GM18507 (cell line): ENCODE data around the gene SLC29A4.
"Not testable (repeated sequence)": the region's sequence is repeated elsewhere in the genome, so short reads cannot be mapped to it uniquely, and the experiment has no call there.

Source experiments
- DNase-seq: peaks from one replicate; pipeline ENCODE4 v3.0.0; 2011; ENCODE audit warnings: low read depth; ENCODE audit not compliant: insufficient read length; ENCODE audit errors: extremely low spot score
- FAIRE-seq: peaks from 2 replicates; lab custom pipeline; 2011; peaks lifted over from hg19 to GRCh38; lab: Jason Lieb, UNC

Gene SLC29A4

DNA sequence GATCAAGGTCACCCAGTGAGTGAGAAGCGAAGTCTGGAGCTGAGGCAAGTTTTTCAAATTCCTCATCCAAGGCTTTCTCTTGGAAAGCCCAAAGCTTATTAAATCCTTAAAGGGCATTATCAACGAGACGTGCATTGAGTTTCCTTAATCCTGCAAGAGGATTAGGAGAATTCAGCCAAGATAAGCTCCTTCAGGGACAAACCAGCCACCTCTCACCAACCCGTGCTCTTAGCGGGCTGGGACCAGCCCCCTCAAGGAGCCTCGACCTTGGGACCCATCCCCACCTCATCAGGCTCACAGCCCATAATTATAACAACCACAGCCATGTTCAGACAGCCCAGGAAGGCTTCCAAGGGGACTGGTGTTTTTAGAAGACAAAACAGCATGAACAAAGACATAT lies 12.0 kb upstream of the SLC29A4 start:
- DNase-seq (no peak), FAIRE-seq (no peak)

DNA sequence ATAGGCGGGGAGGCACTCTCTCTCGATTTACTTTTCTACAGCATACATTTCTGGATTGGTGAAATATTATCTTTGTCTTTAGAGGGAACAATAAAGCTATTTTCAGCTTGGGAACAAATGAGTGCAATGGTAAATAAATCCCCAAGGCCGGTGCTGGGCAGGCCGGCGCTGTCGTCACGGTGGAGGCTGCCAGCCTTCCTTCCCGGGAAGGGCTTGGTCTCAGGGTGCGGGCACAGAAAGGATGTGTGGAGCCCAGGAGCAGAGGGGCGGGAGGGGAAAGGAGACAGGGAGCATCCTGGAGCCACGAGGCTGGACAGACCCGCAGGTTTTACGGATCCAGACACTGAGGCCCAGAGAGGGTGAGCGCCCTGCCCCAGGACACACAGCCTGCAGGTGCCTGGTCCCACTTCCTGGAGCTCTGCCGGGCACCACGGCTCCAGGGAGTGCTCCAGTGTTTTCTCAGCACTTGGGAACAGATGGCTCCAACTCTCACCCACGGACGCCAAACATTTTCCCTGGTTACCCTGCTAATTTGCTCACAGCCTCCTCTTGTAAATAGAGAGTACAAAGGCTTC lies 8.8 kb upstream of the SLC29A4 start:
- DNase-seq, FAIRE-seq: not testable (repeated sequence)

DNA sequence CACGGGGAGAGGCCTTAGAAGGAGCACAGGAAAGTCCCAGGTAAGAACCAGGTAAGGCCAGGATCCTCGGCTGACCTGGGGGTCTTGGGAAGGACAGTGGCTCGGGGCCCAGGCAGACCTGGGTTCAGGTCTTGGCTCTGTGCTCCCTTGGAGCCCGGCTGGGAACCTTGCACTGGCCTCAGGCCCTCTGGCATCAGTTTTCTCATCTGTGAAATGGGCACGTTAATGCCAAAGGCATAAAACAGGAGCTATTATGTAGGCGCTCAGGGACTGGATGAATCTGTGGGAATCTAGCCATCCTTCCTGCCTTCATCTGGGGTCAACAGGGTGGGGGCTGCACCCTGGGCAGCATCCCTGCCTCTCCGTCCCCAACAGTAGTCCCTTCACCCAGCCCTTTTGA lies 8.3 kb upstream of the SLC29A4 start:
- FAIRE-seq (no peak), DNase-seq (no peak)

DNA sequence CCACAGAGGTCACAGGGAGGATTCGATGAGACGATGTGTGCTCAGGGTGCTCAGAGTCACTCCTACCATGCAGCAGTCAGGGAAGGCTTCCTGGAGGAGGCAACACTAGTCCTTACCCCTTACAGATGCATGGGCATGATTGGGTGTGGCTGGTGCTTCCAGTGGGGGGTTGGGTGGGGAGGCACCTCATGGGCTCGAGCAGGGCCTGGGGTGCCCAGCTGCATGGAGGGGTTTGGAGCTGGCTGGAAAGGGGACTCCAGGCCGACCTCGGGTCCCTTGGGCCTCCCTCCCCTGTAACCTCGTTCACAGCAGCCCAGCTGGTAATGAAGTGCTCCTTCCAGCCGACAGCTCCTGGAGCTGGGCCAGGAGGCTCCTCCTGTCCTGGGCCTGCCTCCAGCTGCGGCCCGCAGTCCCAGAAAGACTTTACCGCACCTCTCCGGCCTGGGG lies 7.7 kb upstream of the SLC29A4 start:
- not testable (repeated sequence) for FAIRE-seq, DNase-seq

DNA sequence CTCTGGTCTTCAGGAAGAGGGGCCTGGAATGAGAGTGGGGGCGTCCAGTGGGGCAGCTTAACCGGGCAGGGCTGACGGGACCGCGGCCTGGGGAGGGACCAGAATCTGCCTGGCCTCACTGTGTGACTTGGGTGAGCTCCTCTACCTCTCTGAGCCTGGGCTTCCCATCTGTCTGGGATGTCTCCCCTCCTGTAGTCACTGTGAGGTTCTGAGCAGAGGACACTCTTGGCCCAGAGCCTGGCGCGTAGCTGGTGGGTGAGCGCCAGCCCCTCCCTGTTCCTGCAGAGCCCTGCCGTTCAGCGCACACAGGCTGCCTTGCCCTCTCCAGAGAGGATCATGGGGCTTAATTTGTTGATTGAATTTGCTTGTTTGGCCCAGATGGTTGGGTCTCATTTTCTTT lies 7.2 kb upstream of the SLC29A4 start:
- not testable (repeated sequence) for FAIRE-seq, DNase-seq

DNA sequence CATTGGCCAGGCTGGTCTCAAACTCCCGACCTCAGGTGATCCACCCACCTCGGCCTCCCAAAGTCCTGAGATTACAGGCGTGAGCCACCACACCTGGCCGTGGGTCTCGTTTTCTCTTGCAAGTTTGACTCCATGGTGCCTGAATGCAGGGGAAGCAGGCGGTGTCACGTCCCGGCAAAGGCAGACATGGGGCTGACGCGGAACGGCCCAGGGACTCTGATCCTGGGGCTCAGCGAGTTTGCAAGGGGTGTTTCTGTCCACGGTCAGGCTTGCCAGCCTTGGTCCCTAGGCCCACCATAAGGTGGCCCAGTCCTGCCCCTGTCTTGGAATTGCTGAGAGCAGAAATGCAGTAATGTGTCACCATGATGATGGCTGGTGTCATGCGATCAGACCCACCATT lies 6.6 kb upstream of the SLC29A4 start:
- FAIRE-seq, DNase-seq: not testable (repeated sequence)

DNA sequence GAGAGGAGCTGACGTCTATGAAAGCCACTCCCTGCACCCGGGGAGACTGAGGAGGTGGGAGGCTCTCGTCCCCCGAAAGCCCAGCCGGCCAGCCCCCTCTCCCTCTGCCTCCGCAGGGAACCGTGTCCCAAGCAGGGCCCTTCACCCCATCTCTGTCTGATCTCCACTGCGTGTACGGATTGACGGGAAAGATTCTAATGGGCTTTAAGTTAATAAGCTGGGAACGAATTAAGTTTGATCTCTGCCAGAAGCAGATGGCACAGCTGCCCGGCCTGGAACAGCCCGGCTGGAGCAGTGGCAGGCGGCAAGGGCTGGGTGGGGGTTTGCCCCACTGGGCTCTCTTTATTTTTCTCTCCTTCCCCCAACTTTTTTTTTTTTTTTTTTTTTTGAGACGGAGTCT lies 6.1 kb upstream of the SLC29A4 start:
- no peak for DNase-seq
- no peak for FAIRE-seq

DNA sequence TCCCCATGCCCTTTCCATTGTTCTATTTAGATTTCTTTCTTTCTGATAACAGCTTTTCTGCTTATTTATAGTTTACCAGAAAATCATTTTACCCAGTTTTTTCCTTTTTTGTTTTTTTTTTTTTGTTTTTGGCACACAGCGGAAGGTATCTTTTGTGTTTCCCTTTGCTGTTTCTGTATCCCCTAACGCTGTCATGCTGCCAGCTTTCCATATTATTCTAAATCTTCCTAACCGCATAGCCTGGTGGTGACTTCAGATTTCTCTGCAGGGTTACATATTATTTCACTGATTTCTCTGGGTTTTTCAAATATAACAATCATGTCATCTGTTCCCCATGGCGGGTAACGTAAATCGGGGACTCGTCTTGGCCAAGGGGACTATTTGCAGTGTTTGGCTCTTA lies 4.0 kb upstream of the SLC29A4 start:
- no peak for FAIRE-seq

DNA sequence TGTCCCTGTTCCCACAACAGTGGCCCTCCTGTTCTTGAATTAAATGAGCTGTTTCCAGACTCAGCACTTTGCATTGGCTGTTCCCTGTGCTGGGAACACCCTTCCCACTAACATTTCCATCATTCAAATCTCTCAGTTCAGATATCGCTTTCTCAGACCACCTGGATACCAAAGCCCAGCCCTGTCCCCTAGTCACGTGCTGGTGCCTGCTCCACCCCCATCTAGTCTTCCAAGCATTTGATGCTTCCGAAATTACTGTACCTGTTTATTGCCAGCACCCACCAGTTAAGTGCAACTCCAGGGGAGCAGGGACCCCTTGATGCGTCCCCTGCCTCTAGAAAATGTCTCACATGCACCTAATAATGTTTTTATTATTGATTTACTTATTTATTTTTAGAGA lies 3.0 kb upstream of the SLC29A4 start:
- no peak for FAIRE-seq

More for the DNA sequence above, 4.0 kb upstream of the SLC29A4 start:
- DNase-seq = no peak

DNA sequence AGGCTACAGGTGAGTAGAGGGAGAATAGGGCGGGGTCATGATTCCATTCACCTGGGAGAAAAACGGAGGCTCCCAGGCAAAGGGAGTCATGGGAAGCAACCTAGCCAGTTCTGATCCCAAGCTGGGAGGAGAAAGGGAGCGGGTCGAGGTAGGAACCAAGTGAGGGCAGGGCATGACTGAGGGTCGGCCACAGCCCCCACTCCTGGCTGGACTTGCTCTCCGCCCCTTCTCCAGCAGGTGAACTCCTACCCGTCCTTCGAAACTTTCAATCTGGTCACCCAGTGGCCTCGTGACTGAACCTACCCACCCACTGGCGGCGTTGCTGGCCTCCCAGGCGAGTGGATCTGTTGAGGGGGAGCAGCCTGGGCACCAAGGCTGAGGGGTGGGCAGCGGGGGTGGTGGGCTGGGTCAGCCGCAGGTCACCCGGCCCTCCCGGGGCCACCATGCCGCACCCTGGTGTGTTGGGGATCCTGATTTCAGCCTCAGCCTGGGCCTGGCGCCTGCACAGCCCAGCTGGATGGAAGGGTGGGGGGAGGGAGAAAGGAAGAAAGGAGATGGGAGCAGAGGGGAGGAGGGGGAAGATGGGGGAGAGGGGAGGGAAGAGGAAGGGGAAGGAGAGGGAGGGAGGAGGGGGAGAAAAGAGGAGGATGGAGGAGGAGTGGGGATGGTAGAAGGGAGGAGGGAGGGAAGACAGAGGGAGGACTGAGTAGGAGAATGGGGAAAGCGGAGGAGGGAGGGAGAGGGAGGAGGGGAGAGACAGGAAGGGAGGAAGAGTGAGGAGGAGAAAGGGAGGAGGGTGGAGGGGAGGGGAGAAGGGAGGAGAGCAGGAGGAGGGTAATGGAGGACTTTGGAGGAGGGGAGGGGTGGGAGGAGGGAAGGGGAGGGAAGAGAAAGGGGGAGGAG lies 894 bp upstream of the SLC29A4 start:
- not testable (repeated sequence) for DNase-seq, FAIRE-seq

More for the DNA sequence above, 3.0 kb upstream of the SLC29A4 start:
- no peak for DNase-seq

DNA sequence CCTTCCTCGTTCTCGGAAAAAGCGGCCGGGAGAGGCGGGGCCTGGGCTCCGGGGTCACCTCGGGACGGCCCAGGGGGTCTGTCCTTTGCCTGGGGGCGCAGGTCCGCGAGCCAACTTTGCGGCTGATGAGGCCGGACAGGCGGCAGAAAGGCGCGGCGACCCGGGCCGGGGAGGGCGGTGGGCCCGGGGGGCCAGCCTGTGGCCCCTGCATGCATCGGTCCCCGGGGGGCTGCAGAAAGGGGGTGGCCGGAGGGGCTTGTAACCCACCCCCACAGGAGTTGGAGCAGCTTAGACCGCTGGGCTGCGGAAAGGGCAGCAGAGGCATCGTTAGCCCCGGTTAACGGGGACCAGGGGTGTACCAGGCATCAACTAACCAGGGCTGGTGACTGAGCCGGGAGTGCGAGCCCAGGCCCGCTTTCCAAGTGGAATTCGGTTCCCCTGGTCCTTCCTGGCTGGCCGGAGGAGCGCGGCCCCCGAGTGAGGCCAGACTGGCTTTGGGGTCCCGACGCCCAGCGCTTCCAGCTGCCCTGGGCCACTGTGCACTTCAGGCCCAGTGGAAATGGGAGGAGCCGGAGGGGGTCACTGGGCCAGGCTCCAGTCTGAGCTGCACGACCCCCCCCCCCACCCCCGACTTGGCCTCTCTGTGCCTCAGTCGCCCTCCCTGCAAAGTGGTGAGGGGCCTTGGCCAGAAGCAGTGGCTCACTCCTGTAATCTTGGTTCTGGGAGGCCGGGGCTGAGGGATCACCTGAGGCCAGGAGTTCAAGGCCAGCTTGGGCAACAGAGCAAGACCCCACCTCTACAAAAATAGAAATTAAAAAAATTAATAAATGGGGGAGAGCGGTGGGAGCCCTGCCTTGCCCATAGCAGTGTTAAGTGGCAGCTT lies 919 bp downstream of the SLC29A4 start:
- no peak for FAIRE-seq
- no peak for DNase-seq

DNA sequence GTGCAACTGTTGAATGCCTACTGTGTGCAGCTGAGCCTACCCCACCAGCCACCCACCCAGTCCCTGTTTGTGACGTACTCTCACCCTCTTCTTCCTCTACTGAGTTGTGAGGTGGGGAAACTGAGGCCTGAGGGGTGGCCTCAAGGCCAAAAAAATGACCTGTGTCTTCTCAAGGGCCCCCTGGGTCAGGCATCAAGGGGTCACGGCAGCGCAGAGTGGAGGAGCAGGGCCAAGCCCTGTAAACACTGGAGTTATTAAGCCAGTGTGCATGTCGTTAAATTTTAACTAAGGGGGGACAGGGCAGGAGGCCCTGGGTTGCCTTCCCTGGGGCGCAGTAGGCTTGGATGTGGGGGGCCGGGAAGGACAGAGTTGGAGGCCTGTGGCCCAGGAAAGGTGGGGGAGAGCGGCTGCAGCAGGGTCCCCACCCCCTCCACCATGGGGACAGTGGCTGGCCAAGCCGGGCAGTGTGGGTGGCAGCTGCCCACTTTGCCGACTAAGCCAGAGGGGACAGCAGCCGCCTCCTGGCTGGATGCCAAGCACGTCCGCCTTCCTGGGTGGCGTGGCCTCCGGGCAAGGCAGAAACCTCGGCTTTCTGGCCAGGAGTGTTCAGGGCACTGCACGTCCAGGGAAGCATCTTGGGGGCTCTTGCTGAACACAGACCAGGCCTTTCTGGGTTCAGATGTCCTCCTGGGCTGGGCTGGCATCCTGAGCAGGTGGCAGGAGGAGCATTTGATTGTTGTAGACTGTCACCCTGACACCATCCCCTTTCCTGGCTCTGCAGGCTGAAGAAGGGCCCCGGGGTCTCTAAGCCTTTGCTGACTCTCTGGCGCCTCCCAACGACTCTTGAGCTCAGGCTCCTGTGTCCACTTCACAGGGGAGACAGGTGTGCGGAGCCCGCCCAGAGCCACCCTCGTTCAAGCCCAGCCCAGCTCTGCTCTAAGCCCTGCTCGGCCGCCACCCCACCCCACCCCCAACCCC lies 1.9 kb downstream of the SLC29A4 start:
- FAIRE-seq (no peak), DNase-seq (no peak)

DNA sequence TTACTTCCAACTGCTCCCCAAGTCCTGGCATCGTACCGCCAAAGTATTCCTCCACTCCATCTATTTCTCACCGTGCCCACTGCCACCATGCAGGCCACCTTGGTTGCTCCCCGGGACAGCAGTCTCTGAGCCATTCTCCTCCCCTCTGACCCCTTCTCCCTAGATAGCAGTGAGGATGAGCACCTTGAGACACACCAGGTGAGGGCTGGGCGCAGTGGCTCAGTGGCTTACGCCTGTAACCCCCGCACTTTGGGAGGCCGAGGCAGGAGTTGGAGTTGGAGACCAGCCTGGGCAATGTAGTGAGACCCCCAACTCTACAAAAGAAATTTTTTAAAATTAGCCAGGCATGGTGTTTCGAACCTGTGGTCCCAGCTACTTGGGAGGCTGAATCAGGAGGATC lies 4.2 kb downstream of the SLC29A4 start:
- FAIRE-seq (no peak), DNase-seq (no peak)

DNA sequence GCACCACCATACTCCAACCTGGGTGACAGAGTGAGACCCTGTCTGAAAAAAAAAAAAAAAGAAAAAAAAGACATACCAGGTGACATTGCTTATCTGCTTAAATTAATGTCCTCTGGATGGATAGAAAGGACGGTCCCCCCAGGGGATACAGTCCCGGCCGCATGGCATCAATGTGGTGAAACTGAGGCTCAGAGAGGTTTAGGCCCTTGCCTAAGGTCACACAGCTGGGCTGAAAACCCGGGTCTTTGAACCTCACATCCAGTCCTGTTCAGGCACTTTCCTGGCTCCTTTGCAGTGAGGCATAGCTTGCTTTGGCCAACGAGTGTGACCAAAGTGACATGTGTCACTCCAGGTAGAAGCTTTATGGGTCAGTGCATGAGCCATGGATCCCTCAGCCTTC lies 4.6 kb downstream of the SLC29A4 start:
- not testable (repeated sequence) for DNase-seq, FAIRE-seq

DNA sequence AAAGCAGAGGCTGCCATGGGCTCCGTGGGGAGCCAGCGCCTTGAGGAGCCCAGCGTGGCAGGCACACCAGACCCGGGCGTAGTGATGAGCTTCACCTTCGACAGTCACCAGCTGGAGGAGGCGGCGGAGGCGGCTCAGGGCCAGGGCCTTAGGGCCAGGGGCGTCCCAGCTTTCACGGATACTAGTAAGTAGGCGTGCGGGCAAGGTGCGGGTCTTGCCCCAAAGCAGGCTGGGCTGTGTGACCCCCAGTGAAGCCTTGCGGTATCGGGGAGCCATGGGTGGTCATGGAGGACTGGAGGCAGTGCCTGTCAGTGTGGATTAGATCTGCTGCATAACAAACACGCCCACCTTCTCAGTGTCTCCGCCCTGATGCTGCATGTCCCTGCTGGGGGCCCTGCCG lies 5.1 kb downstream of the SLC29A4 start:
- FAIRE-seq (no peak), DNase-seq (no peak)

DNA sequence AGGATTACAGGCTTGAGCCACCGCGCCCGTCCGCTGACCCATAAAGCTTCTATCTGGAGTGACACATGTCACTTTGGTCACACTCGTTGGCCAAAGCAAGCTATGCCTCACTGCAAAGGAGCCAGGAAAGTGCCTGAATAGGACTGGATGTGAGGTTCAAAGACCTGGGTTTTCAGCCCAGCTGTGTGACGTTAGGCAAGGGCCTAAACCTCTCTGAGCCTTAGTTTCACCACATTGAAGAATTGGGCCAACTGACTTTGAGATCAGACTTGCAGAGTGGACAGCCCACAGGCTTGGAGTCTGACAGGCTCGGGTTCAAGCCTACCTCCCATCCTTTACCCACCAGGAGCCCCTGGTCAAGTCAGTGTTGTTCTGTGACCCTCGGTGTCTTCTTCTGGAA lies 5.8 kb downstream of the SLC29A4 start:
- not testable (repeated sequence) for DNase-seq, FAIRE-seq

DNA sequence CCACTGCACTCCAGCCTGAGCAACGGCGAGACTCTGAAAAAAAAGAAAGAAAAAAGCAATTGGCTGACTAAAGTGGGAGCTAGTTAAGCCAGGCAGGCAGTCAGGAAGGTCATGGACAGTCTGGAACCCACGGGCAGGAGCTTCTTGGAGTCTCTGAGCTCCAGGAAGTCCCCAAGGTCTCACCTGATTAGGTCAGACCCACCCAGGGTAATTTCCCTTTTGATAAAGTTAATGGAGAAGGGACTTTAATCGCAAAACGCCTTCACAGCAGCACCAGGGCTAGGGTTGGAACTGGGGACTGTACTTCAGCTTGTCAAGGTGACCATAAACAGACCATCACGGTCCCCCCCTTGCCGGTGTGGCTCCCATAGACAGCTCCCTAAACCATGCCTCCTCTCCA lies 6.6 kb downstream of the SLC29A4 start:
- no peak for FAIRE-seq
- DNase-seq = no peak

DNA sequence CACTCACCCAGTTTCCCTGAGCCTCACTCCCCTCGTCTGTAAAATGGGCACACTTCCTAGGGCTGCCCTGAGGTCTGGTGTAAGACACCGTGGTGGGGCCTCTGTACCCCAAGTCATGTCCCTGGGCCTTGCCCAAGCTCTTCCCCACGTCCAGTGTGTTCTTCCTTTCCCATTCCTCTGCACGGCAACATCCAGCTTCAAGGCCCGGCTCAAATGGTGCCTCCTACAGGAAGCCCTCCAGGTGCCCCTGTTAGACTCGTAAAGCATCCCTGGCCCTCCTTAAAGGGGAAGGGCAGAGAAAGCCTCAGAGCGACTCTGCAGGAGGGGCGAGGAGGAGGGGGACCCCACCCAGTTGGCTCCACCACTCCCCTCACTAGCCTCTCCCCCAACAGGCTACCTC lies 8.6 kb downstream of the SLC29A4 start:
- no peak for FAIRE-seq

More for the DNA sequence above, 8.6 kb downstream of the SLC29A4 start:
- no peak for DNase-seq
